GM19467 (cell line): Measurements from ENCODE around the gene SMYD1.

ENCODE experiments used
- ATAC-seq: cut with Tn5 transposase; IDR thresholded peaks from one replicate; pipeline ENCODE4 v1.9.1; 2021; ENCODE audit warnings: mild to moderate bottlenecking, moderate library complexity; ENCODE audit not compliant: unreplicated experiment

SMYD1 gene

DNA sequence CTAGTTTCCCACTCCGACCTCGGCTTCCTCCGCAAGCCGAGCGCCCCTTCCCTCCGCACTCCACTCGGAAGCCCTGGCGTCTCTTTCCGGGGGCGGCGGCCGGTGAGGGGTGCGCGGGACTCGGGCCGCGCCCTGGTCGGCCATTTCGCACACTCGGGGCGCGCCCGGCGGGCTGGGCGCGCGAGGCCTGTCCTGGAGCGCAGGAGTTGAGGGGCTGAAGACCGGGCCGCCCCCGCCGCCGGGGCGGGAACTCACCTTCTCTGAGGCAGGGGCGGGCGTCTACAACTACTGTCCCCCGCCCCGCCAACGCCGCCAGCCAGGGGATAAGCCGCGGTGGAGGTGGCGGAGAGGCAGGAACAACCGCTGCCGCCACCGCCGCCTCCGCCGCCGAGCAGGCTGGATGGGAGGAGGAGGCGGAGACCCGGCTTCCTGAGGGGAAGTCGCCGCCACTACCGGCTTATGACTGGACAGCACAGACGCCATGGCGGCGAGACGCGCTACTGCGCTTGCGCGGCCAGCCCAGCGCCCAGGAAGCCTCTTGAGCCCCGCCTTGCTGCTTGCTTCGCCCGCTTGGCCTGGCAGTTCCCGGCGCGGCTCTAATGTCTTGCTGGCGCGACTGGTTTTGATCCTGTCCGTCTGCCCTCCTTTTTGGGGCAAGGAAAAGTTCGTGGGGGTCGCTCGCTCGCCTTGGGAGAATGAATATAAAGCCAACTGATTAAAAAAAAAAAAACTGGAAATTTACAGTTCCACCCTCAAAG is 12.1 kb upstream of the SMYD1 start, which contains the start of gene KRCC1:
TSS of gene KRCC1 (minus strand) at position 413 of the 758 bp plus-strand sequence. CDS start 27,220 bp downstream, outside the sequence.
- peak; percentile 91 for ATAC-seq

- no peak for ATAC-seq
Measured at GRCh38 chr2:88057437-88057844, 10.2 kb upstream of the SMYD1 start.

DNA sequence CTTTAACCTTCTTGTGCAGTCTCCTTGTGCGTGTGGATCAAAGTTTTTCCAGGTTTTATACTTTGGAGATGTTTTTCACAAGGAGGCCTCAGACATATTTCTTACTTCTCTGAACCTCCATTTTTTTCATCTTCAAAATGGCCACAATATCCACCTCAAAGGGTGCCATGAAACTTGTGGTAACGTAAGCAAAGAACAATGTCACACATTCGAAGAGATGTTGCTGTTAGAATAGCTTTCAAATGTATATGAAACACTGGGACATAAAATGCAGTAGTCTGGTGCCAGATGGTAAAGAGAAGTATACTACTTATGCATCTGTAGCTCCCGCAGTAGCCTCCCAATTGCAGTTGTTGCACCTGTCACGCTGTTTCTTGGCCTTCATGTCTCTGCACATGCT is 9.4 kb upstream of the SMYD1 start:
- no peak for ATAC-seq

DNA sequence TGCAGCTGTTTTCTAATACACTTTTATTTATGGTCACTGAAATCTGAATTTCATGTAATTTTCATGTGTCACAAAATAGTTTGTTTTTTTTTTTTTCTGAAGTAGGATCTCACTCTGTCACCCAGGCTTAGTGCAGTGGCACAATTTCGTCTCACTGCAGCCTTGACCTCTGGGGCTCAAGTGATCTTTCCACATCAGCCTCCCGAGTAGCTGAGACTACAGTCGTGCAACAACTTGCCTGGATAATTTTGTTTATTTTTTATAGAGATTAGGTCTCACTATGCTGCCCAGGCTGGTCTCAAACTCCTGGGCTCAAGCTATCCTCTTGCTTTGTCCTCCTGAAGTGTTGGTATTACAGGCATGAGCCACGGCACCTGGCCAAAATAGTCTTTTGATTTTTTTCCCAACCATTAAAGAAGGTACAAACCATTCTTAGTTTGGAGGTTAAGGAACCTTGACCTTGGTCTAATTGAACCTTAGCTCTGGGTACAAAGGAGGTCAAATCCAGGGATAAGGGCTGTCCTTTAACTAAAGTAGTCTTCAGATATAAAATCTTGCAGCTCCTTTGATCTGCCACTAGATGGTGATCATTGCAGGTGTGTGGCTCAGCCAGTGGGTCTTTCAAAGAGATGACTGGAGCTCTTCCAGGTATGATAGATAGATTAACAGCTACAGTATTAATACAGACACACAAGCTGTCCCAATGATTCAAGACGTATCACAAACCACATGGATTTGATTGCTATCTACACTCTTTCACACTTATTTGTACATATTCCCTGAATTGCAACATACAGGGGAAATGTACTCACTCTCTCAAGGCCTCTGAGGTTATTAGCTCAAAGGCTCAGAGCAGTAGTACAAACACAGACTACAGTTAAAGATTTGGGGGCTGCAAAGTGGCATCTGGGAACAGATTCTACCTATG is 7.4 kb upstream of the SMYD1 start:
- ATAC-seq: peak; percentile 46

GRCh38 chr2:88060907-88061275 is 6.7 kb upstream of the SMYD1 start:
- ATAC-seq: no peak

DNA sequence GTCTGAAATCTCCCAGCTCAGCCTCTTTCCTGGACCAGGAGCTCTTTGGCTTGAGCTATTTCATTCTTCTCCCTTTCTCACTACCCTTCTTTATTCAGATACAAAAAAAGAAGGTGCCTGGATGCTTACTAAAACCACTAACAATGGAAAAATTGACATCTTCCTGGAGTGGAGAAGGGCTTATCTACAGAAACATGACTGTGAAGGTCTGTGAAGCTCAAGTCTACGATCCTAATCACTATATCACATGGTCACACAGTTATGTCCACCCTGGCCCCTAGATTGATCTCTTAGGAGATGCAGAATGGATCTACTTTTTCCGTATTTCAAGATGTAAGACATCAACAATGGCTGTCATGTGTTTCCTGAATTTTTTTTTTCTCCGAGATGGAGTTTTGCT is 6.3 kb upstream of the SMYD1 start:
- no peak for ATAC-seq

DNA sequence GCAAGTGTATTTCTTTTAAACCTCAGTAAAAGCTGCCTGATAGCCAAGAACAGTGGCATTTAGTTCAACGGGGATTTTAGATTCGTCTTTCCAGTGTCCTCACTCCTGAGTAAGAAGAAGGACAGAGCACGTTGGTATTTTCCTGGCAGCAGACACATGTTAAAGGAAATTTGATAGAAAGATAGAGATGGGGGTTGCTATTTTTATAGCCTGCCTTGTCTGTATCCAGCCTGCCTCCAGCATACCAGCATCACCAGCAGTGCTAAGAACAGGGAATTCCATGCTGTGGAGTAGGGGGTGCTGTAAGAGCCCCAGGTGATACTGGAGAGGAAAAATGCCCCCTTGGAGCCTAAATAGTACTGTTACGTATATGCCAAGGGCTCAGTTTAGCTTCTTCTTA is 1.1 kb upstream of the SMYD1 start:
- no peak for ATAC-seq

- ATAC-seq: no peak
Measured at GRCh38 chr2:88067189-88067588, 436 bp upstream of the SMYD1 start.

GRCh38 chr2:88068044-88068443 is 419 bp downstream of the SMYD1 start:
- no peak for ATAC-seq

DNA sequence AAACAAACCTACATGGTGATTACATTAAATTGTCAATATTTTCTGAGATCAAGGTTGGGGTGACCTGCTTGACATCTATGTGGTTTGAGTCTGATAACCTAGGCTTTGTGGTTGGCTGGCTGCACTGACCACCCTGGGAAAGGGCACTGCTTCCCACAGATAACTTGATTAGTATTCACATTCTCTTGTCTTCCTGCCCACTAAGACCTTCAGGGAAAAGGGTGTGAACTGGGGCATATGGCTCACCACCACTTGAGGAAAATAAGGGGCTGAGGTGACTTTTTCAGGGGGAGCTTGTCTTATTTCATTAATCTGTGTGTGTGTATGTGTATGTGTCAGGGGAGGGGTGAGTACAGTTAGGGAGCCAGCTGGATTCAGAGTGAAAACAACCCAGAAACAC is 1.5 kb downstream of the SMYD1 start:
- ATAC-seq: no peak

GRCh38 chr2:88070055-88070454 is 2.4 kb downstream of the SMYD1 start:
- no peak for ATAC-seq

DNA sequence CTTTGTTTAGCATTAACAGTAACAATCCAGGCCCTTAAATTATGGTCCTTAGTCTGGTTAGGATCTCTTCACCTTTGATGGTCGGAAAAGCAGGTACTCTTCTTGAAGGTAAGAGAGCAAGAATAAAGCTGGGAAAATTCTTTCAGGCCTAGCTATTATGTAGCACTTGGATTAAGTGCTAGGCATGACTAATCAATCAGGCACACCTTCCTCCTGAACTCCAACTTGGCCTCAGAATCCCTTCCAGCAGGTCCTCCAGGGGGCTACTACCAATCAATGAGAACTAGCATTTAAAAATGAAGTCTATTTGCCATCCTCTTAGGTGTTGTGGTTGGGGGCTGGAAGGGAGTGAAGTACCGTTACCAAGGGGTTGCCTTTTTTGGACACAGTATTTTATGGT is 3.7 kb downstream of the SMYD1 start:
- no peak for ATAC-seq

DNA sequence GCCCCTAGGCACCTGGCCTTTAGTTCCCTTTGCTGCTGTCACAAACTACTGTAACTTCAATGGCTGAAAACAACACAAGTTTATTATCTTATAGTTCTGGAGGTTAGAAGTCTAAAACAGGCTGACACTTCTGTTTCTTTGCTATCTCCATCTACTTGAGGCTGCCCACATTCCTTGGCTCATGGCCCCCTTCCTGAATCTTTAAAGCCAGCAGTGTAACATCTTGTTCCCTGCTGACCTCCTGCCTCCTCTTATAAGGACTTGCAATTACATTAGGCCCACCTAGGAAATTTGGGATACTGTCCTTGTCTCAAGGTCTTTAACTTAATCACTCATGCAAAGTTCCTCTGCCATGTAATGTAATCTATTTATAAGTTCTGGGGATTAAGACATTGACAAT is 6.5 kb downstream of the SMYD1 start:
- ATAC-seq: no peak

DNA sequence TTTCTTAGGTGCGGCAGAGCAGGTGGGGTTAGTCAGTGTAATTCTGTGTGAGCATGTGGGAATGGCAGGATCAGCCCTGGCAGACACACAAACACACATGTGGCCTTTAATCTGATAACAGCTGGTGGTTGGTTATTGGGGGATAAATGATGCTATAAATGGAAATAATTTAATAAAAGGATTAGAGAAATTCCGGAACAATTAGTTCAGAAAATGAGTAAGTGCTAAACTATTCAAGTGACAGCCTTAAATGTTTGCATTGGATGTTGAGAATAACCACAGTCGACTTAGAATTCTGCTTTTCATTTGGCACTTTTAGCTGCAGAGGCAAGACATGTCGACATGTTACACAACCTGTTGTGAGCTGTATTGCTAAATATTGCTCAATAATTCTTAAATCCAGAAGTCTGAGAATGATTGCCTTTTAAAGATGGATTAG is 7.2 kb downstream of the SMYD1 start:
- no peak for ATAC-seq

- no peak for ATAC-seq
Measured at GRCh38 chr2:88077080-88077479, 9.5 kb downstream of the SMYD1 start.

- no peak for ATAC-seq
Measured at GRCh38 chr2:88078643-88079172, 11.1 kb downstream of the SMYD1 start.

GRCh38 chr2:88080545-88080944 is 12.9 kb downstream of the SMYD1 start:
- ATAC-seq: no peak

DNA sequence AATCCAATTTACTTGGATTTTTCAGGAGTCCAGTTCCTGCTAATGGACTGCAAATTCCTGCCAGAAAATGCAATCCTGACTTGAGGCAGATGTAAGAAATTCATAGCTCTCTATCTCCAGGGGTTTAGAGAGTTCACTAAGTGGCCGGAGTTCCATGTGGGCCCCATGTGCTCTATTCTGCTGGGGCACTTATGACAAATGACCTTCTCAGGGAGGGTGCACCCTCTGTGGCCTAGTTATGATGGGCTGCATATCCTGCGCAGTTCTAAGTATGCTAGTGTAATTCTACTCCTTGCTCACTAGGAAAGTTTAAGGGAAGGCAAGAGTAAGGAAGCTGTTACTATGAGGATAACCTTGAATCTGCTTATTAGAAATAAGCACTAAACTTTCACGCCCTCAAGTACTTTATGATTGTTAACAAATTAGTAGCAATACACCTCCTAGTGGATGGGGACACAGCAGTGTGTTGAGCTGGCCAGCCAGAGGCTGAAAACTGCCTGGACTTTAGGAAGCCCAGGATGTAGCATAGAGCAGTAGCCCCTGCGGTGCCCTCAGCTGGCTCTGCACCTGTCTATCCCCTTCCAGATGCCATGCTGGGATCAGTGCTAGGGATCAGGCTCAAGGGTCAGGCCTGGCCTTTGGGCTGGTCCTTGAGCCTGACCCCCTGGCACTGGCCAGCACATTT is 14.4 kb downstream of the SMYD1 start:
- no peak for ATAC-seq

DNA sequence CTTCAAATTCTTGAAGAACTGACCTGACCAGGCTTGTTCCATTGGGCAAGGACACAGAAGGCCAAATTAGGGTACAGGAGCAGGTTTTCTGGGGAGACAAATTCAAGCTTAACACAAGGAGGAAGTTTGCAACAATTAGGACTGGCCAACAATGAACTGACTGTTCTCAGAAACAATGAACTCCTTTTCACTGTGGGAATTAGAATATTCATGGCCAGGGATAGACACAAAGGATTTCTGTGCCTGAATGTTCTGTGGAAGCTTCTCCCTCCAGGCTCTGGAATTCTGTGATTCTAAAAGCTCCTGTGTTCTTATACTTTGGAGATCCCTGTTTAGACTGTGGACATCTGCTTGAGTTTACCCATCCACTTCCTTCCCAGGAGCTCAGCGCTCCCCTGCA is 15.2 kb downstream of the SMYD1 start:
- no peak for ATAC-seq

DNA sequence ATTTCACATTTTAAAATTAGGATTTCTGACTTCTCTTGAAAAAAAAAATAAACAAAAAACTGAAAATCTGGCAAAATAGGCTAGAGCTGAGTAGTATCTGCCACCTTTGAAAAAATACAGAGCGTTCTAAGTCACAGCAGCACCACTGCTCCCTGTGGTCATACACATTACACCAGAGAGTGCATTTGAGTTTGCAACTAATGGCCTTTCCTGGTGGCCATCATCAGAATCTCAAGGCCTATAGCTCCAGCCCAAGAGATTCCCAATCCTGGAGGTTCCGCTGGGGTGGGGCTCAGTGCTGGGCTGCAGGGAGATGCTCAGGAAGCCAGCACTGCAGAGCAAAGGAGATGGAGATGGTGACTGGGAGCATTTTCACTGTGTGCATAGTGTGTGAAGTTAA is 17.5 kb downstream of the SMYD1 start:
- ATAC-seq: no peak

DNA sequence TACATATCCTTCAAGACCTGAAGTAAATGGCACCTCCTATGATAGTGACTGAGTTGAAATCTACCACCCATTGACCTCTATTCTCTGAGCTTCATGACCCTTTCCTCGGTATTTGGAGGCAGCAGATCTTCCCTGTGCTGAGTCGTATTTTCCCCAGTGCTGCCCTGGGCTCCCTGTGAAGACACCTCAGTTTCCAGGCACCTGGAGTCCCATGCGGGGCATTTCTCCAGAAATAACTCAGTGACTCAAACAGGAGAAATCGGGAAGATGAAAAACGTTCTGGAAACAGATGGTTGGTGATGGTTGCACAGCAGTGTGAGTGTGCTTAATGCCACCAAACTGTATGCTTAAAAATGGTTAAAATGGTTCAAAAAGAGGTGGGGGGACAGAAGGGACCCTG is 18.0 kb downstream of the SMYD1 start:
- ATAC-seq: no peak
